ENCODE data around the gene CYLD. TPM values are rescaled to one million over a fixed set of nuclear protein-coding genes. Genes with fewer than 3 reads are reported as not detected.

Gene CYLD
- polyA plus RNA-seq, 1 donor (not counting 4 experiments of a cell fraction or from before 2014, with no cell fraction given), result 24.7 TPM

DNA sequence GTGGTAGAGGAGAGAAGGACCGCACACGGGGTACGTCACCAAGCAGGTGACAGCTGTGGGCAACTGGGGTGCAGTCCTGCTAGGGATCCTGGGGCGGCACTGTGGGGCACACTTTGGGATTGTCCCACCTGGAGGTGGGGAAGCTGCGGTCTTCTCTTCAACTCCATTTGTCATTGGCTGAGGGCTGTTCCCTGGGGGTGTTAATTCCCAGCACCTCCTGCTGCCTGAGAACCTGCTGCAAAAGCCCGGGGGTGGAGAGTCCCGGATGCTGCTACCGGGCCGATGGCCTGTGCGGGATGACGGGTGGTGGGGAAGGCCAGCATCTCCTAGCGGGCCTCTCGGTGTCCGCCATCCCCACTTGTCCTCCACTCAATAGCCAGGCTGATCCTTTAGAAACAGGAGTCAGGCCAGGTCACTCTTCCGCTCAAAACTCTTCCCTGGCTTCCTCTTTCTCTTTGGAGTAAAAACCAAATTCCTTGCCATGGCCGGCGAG lies 100.2 kb downstream of the CYLD start:
- Histone ChIP-seq H3K4me3 (ENCODE audit: control insufficient read depth in 2 of 3, extremely low read depth in 1 of 3, insufficient read depth in 2 of 3, low read depth in 1 of 3, low read length in 3 of 3) (no peak overlapping the region), H3K4me1 (ENCODE audit: control insufficient read depth, extremely low read depth, insufficient read depth, low read length) (no peaks in the 10 kb centered on the region), H3K4me2 (ENCODE audit: control insufficient read depth, extremely low read depth, insufficient read depth, low read depth, low read length) (no peak overlapping the region), H3K9me1 (ENCODE audit: control insufficient read depth, extremely low read depth, insufficient read depth, low read length) (no peaks in the 10 kb centered on the region), H3K27ac (ENCODE audit: control insufficient read depth, insufficient read depth, low read length) (no peak overlapping the region), H3K9me3 (ENCODE audit: control insufficient read depth, low read depth, low read length) (no peaks in the 10 kb centered on the region), H2AFZ (ENCODE audit: control insufficient read depth, low read length) (no peak overlapping the region), H3K79me2 (ENCODE audit: control insufficient read depth, insufficient read depth, low read length) (no peaks in the 10 kb centered on the region), H4K20me1 (ENCODE audit: control insufficient read depth, extremely low read depth, insufficient read depth, low read length) (no peaks in the 10 kb centered on the region), H3K36me3 (ENCODE audit: control insufficient read depth in 2 of 2, extremely low read depth in 1 of 2, insufficient read depth in 2 of 2, low read length in 2 of 2) (no peaks in the 10 kb centered on the region), H3K27me3 (ENCODE audit: control insufficient read depth, extremely low read depth, insufficient read depth, low read length) (peaks cover 20% of the 10 kb centered on the region), H3K9ac (ENCODE audit: control insufficient read depth, extremely low read depth, insufficient read depth, low read length) (no peak overlapping the region)
- no peak for FAIRE-seq
- TF ChIP-seq EZH2 (IDR thresholded peaks at IDR 0.05; ENCODE audit: low read length), result no peak
- TF ChIP-seq, protein P1, sequence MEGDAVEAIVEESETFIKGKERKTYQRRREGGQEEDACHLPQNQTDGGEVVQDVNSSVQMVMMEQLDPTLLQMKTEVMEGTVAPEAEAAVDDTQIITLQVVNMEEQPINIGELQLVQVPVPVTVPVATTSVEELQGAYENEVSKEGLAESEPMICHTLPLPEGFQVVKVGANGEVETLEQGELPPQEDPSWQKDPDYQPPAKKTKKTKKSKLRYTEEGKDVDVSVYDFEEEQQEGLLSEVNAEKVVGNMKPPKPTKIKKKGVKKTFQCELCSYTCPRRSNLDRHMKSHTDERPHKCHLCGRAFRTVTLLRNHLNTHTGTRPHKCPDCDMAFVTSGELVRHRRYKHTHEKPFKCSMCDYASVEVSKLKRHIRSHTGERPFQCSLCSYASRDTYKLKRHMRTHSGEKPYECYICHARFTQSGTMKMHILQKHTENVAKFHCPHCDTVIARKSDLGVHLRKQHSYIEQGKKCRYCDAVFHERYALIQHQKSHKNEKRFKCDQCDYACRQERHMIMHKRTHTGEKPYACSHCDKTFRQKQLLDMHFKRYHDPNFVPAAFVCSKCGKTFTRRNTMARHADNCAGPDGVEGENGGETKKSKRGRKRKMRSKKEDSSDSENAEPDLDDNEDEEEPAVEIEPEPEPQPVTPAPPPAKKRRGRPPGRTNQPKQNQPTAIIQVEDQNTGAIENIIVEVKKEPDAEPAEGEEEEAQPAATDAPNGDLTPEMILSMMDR (optimal IDR thresholded peaks at IDR 0.05 in 1 of 3, IDR thresholded peaks at IDR 0.05 in 1 of 3, conservative IDR thresholded peaks at IDR 0.05 in 1 of 3; ENCODE audit: extremely low read depth in 1 of 3, insufficient read depth in 2 of 3, low read length in 3 of 3), result no peak
- no peak for DNase-seq (ENCODE audit: low read depth, low spot score)
- dilution Hi-C loops (cut with MboI; ENCODE audit: extremely low pct_ligation_motif_present, low sequenced_read_pairs), result no loop called here

DNA sequence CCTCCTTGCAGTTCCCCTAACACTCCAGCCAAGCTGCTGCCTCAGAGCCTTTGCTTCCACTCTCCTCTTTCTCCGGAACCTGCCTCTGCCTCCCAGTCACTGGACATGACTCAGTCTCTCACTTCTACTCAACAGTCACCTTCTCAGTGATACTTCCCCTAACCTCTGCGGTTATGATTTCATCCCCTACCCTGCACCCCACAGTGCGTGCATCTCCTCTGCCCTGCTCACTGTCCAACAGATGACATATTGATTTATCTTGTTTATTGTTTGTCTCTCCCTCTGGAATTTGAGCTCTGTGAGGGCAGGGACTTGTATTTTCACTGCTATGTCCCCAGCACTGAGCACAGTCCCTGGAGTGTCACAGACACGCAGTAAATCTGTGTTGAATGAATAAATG lies 100.7 kb downstream of the CYLD start:
- Histone ChIP-seq H4K20me1 (ENCODE audit: control insufficient read depth, extremely low read depth, insufficient read depth, low read length) (no peaks in the 10 kb centered on the region), H3K9ac (ENCODE audit: control insufficient read depth, extremely low read depth, insufficient read depth, low read length) (no peak overlapping the region), H3K9me1 (ENCODE audit: control insufficient read depth, extremely low read depth, insufficient read depth, low read length) (no peaks in the 10 kb centered on the region), H3K36me3 (ENCODE audit: control insufficient read depth in 2 of 2, extremely low read depth in 1 of 2, insufficient read depth in 2 of 2, low read length in 2 of 2) (no peaks in the 10 kb centered on the region), H3K79me2 (ENCODE audit: control insufficient read depth, insufficient read depth, low read length) (no peaks in the 10 kb centered on the region), H3K4me2 (ENCODE audit: control insufficient read depth, extremely low read depth, insufficient read depth, low read depth, low read length) (no peak overlapping the region), H3K27ac (ENCODE audit: control insufficient read depth, insufficient read depth, low read length) (no peak overlapping the region), H2AFZ (ENCODE audit: control insufficient read depth, low read length) (no peak overlapping the region), H3K27me3 (ENCODE audit: control insufficient read depth, extremely low read depth, insufficient read depth, low read length) (peaks cover 20% of the 10 kb centered on the region), H3K4me3 (ENCODE audit: control insufficient read depth in 2 of 3, extremely low read depth in 1 of 3, insufficient read depth in 2 of 3, low read depth in 1 of 3, low read length in 3 of 3) (no peak overlapping the region), H3K9me3 (ENCODE audit: control insufficient read depth, low read depth, low read length) (no peaks in the 10 kb centered on the region), H3K4me1 (ENCODE audit: control insufficient read depth, extremely low read depth, insufficient read depth, low read length) (no peaks in the 10 kb centered on the region)
- dilution Hi-C loops (cut with MboI; ENCODE audit: extremely low pct_ligation_motif_present, low sequenced_read_pairs), result no loop called here
- TF ChIP-seq, protein P1 (optimal IDR thresholded peaks at IDR 0.05 in 1 of 3, IDR thresholded peaks at IDR 0.05 in 1 of 3, conservative IDR thresholded peaks at IDR 0.05 in 1 of 3; ENCODE audit: extremely low read depth in 1 of 3, insufficient read depth in 2 of 3, low read length in 3 of 3), result no peak
- TF ChIP-seq EZH2 (IDR thresholded peaks at IDR 0.05; ENCODE audit: low read length), result no peak
- no peak for DNase-seq (ENCODE audit: low read depth, low spot score)
- FAIRE-seq, result no peak
